Neural progenitor cell (in vitro differentiated cells): ENCODE data around the gene CSRP2.

Source experiments
- EZH2 ChIP-seq: fragments of 200-600 bp; sonication (generic); IDR thresholded peaks from 2 replicates; pipeline ENCODE4 v1.6.1; 2017; ENCODE audit warnings: antibody characterized with exemption, mild to moderate bottlenecking, moderate library complexity
- TF ChIP-seq, protein P1 (sequence below): fragments of 200-600 bp; sonication (generic); IDR thresholded peaks from 2 replicates; pipeline ENCODE4 v1.5.1; 2017; ENCODE audit warnings: antibody characterized with exemption, mild to moderate bottlenecking

DNA sequence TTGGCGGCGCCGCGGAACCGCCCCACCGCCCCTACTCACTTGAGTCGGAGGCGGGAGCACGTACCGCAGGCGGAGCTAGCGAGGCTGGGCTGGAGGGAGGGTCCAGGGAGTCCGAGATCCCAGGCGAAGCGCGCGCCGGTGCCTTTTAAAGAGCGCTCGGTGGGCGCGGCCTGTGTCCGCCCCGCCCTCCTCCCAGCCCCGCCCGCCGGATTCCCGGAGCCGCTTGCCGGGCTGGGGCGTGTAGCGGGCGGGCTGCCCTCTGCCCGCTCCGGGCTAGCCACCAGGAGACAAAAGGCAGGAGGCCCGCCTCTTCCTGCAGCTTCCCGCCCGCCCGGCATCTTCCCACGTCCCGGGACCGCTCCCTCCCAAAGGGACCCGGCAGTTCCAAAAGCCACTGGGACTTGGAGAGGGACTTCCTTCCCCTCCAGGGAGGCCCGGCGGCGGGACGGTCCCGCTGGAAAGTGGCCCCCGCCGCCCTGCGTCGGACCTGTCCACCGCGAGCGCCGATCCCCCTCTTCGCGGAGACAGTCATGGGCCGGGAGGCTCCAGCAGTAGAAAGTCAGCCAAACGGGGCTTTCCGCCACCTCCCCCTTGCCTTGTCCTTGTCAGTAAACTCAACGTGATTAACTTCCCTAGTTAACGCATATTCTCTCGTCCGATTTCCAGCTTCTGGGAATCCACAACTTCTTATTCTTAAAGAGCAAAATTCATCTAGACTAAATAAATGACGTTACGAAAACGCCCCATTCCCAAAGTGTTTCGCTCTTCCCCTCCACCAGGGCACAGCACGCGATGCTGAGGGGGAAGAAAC, at the start of gene CSRP2:
- TF ChIP-seq, protein P1, sequence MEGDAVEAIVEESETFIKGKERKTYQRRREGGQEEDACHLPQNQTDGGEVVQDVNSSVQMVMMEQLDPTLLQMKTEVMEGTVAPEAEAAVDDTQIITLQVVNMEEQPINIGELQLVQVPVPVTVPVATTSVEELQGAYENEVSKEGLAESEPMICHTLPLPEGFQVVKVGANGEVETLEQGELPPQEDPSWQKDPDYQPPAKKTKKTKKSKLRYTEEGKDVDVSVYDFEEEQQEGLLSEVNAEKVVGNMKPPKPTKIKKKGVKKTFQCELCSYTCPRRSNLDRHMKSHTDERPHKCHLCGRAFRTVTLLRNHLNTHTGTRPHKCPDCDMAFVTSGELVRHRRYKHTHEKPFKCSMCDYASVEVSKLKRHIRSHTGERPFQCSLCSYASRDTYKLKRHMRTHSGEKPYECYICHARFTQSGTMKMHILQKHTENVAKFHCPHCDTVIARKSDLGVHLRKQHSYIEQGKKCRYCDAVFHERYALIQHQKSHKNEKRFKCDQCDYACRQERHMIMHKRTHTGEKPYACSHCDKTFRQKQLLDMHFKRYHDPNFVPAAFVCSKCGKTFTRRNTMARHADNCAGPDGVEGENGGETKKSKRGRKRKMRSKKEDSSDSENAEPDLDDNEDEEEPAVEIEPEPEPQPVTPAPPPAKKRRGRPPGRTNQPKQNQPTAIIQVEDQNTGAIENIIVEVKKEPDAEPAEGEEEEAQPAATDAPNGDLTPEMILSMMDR = peak; percentile 41
- TF ChIP-seq EZH2 = no peak
